Islet of Langerhans (tissue), 1 donor: ENCODE measurements around the gene PARP12.

Experiments
- FAIRE-seq: peaks from one replicate; lab custom pipeline; 2011; peaks lifted over from hg19 to GRCh38; lab: Jason Lieb, UNC

PARP12 gene

DNA sequence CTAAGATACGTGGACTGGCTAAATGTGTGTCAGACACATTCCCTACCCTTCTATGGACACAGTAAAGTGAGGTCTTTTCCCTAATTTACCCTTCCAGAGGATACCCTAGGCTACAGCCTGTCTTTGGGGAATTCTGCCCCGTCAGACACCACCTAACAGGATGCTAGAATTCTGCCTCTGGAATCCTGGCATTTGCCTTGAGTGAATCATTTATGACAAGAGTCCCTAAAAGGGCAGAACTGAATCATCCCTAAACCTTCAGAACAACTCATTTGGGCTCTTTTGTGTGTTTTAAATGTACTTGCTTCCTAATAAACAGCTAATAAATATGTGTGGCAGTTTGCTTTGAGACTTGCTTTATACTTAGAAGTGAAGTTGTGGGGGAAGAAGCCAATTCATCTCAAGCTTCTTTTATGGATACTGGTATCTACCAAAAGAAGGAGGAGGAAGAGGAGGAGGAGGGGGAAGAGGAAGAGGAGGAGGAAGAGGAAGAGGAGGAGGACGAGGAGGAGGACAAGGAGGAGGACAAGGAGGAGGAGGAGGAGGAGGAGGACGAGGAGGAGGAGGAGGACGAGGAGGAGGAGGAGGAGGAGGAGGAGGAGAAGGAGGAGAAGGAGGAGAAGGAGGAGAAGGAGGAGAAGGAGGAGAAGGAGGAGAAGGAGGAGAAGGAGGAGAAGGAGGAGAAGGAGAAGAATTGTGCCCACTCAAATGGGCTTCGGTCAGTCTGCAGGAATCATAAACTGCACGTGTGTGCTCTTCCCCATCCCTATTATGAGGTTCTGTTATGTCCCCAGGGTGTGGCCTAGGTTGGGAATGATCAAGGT lies 27.1 kb downstream of the PARP12 start:
- FAIRE-seq: no peak

GRCh38 chr7:140034421-140034820 lies 28.3 kb downstream of the PARP12 start:
- FAIRE-seq: no peak

DNA sequence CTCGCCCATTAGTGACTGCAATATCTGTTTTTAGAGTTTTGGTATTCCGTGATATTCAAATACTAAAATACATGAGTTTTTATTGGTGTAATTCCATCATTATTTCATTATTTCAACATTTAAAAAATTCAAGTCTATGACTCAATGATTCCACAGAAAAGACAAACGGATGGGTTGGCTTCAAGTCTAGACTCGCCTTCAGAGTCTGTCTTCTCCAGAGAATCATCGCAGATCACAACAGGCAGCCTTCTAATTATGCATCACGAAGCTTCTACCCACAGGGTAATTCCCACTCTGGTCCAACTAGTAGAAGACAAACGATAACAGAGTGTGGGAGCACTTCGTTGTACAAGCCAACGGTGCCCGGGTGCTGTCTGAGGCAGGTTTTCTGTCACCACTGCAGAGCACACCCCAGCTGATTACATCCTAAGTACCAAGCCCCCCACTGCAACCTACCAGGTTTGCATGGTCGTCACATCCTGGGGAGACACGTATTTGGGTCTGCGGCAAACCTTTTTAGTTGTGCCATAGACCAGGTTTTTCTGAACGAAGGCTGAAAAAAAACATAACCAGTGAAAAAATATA lies 28.9 kb downstream of the PARP12 start:
- no peak for FAIRE-seq

DNA sequence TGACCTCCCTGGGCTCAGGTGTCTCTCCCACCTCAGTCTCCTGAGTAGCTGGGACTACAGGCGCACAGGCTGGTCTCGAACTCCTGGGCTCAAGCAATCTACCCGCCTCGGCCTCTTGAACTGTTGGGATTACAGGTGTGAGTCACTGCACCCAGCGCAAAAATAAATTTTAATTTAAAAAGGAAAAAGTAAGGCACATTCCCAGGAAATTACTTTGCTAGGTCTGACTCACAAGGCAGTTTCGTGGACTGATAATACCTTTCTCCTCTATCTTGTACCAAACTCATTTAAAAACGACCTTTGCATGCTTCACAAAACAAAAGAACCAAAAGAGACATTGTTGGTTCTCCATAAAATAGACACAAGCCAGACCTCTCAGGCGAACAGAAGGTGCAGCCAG lies 29.7 kb downstream of the PARP12 start:
- FAIRE-seq: no peak

DNA sequence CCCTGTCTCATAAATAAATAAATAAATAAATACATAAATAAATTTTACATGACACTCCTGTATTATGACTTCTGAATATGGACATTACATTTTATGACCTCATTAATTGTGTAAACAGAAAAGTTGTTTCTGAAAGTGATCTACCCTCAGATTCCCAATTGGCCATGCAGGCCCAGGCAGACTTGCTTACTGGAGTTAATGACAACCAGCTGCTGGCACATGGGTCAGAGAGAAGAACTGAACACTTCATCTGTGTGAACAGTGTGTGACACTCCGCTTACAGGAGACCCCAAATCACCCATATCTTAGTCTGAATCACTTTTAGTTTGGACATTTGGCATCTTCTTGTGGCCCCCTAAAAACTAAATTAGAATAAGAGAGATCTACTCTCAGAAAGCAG lies 31.4 kb downstream of the PARP12 start:
- FAIRE-seq: no peak

DNA sequence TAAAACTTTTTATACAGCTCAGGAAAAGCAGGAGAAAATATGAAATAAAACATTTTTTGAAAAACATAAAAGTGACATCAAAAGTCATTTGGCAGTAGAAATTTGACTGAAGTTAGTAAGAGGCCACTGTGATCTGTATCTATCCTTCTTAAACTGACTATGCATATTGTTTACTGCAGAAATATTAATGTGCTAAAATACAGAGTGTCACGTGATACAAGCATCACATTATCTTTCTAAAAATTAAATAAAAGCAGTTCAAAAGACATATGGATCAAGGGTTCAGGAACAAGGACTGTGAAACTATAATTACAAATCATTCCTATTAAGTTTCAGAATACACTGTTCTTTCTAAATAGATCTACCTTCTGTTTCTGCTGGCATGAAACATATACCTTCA lies 33.7 kb downstream of the PARP12 start:
- no peak for FAIRE-seq

DNA sequence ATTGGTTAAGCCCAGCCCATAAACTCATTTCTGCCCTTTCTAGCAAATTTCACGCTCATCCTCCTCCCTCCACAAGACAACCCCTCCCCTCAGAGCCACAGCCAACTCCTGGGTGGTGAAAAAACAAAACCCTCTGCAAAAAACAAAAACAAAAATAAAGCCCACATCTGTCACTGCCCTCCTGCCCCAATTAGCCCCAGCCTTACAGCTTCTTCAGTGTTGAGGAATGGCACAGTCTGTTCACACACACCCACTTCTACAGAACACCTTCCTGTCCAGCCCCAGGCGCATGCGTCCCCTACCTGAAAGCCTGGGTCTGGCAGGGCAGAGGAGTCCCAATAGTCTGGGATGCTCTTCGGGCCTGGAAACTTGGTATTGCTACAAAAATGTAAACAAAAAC lies 34.4 kb downstream of the PARP12 start:
- FAIRE-seq: no peak

DNA sequence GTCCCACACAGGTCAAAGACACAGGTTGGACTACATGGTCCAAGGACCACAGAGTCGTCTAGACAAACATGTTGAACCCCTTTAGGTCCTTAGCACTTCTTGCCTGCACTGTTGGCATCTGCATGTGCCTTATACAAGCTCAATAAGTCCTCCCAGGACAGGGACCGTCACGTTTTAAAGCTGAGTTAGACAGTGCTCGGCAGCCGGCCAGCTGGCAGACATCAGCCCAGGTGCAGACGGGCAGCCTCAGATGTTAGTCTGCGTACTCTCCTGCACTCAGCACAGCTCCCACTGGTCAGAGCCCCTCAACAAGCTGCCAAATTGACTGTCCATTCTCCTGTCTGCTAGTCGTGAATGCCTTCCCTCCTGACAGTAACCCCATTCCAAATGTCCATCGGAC lies 34.9 kb downstream of the PARP12 start:
- no peak for FAIRE-seq

- no peak for FAIRE-seq
These were observed 35.8 kb downstream of the PARP12 start for GRCh38 chr7:140026935-140027334.

GRCh38 chr7:140025814-140026433 lies 36.8 kb downstream of the PARP12 start:
- no peak for FAIRE-seq

GRCh38 chr7:140025241-140025640 lies 37.5 kb downstream of the PARP12 start:
- no peak for FAIRE-seq

DNA sequence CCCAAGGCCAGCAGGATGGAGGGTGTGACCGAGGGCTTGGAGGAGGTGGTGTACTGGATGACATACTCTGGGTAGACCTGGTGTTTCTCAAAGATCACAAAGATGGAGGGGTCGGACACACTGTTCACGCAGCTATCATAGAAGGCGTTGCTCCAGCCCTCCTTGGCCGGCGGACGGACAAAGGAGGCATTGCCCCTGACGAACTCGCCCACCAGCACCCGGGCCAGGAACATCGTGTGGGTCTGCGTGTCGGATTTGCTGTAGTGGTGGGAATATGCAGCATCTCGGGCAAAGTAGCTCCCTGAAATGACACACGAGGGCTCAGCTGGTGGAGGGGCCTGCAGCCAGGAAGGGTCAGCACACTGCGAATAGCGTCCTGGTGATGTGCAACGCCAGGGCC lies 38.2 kb downstream of the PARP12 start:
- no peak for FAIRE-seq

GRCh38 chr7:140023728-140024127 lies 39.0 kb downstream of the PARP12 start:
- no peak for FAIRE-seq

DNA sequence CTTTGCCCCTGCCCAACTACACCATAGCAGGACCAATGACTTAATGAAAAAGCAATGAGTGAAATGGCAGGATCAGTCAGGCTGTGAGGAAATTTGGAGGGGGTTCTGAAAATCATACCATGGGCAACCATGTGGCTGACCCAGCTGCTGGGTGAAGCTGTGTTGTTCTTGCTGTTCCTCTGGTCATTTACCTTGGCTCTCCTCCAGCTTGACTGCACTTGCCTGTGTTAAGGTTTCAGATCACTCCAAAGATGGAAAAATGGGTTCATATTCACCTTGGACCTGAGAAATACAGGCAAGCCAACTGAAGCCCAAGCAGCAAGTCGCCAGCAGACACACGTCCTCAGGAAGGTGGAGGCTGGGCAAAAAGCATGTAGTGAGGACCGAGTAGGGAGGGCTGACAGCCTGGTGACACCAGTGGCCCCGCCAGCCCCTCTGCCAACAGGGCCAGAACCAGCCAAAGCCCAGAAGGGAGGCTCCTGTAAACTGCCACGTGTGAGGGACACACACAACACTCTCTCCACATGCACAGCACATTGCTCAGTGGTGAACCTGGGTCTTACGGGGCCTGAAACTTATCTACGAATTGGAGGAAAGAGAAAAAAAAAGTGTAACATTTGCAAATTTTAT lies 40.1 kb downstream of the PARP12 start:
- no peak for FAIRE-seq

GRCh38 chr7:140021603-140022002 lies 41.1 kb downstream of the PARP12 start:
- FAIRE-seq: no peak

DNA sequence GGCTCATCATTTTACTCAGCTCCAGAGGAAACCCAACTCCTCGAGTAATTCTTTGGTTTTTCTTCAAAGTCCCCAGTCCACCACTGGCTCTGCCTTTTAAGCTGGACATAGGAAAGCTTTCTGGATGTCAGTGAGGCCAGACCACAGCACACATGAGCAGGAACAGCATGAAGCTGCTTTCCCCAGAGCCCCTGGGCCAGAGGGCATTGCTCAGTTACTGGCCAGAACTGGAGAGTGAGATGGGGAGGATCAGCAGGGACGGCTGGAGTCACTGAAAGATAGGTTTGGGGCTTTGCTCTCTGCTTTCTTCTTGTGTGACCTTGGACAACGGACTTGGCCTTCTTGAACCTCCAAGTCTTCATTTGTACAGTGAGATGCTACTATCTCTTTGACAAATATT lies 43.1 kb downstream of the PARP12 start:
- FAIRE-seq: no peak

- FAIRE-seq: no peak
These were observed 43.6 kb downstream of the PARP12 start for GRCh38 chr7:140019172-140019571.

GRCh38 chr7:140018125-140019043 lies 44.4 kb downstream of the PARP12 start:
- FAIRE-seq: no peak

GRCh38 chr7:140017543-140017942 lies 45.2 kb downstream of the PARP12 start:
- no peak for FAIRE-seq

DNA sequence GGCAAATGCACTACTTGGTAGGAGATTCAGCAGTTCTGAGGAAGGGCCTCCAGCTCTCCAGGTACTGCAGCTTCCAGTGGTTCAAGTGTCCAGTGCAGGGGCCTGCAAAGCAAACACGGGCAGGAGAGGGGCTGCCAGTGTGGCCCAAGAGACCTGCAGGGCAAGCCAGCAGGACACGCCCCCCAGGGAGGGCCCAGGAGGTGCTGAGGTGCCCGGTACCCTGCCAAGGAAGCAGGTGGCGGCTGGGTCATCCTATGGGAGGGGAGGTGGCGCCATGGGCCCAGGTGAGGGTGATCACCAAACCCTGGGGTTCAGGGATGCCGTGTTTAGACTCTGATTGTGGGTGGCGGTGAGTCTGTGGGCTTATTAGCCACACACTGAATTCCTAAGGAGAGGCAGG lies 45.7 kb downstream of the PARP12 start:
- no peak for FAIRE-seq

GRCh38 chr7:140016540-140016939 lies 46.2 kb downstream of the PARP12 start:
- no peak for FAIRE-seq

DNA sequence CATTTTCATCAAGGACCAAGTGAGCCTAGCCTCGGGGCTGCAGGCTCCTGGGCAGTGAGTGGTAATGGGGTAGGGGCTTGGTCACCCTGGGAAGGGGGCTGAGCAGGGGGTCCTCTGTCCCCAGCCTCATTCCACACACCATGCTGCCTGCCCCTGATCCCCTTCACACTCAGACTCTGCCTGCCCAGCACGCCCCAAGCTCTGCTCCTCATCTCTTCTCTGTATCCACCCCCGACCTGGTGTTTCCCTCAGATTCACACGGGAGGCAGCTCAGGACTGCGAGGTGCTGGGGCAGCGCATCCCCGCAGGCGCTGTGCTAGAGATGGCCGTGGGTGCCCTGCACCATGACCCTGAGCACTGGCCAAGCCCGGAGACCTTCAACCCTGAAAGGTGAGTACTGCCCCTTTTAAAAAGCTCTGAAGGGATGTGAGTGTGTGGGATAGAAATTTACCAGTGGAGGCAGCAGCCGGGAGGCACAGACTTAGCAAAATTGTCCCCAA lies 47.2 kb downstream of the PARP12 start:
- FAIRE-seq: no peak
